ENCODE data around the gene CPXM2.

The CPXM2 gene

DNA sequence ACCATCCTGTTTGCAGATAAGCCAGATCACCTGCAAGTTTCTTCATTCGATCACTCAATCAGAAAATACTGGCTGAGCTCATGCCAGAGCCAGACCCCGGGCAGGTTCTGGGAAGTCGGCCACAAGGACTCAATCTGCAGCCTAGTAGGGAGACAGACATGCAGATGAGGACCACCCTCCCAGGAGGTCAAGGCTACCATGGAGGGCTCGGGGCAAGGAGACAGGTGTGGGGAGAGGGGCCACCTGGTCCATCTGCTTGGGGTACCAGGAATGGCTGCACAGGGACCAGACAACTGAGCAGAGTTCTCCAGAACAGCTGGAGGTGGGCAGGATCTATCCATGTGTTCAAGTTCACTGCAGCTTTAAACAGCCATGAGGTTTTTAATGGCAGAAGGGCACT lies 16.8 kb upstream of the CPXM2 start:
- POLR2A ChIA-PET (ENCODE audit: low non-redundant PET): interaction anchor here (0.5 kb wide), 1 partner anchor 28 kb away, joined by 3 read pairs; no protein-coding TSS in a partner anchor
- CTCF ChIA-PET: interaction anchor here (0.7 kb wide), 1 partner anchor 30 kb away, joined by 4 read pairs; no protein-coding TSS in a partner anchor
- TF ChIP-seq, protein P1, sequence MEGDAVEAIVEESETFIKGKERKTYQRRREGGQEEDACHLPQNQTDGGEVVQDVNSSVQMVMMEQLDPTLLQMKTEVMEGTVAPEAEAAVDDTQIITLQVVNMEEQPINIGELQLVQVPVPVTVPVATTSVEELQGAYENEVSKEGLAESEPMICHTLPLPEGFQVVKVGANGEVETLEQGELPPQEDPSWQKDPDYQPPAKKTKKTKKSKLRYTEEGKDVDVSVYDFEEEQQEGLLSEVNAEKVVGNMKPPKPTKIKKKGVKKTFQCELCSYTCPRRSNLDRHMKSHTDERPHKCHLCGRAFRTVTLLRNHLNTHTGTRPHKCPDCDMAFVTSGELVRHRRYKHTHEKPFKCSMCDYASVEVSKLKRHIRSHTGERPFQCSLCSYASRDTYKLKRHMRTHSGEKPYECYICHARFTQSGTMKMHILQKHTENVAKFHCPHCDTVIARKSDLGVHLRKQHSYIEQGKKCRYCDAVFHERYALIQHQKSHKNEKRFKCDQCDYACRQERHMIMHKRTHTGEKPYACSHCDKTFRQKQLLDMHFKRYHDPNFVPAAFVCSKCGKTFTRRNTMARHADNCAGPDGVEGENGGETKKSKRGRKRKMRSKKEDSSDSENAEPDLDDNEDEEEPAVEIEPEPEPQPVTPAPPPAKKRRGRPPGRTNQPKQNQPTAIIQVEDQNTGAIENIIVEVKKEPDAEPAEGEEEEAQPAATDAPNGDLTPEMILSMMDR (conservative IDR thresholded peaks at IDR 0.05; ENCODE audit: low read depth): no peak
- no peak overlapping the region for H3K27ac ChIP-seq
- DNase-seq (ENCODE audit: low spot score): no peak

GRCh38 chr10:123906884-123907652 lies 15.5 kb upstream of the CPXM2 start:
- no peak for DNase-seq (ENCODE audit: low spot score)
- CTCF ChIA-PET: no interaction called here
- no peak overlapping the region for H3K27ac ChIP-seq
- POLR2A ChIA-PET (ENCODE audit: low non-redundant PET): no interaction called here
- TF ChIP-seq, protein P1 (conservative IDR thresholded peaks at IDR 0.05; ENCODE audit: low read depth): no peak

GRCh38 chr10:123906296-123906695 lies 14.7 kb upstream of the CPXM2 start:
- TF ChIP-seq, protein P1 (conservative IDR thresholded peaks at IDR 0.05; ENCODE audit: low read depth): no peak
- CTCF ChIA-PET: interaction anchor here (1.1 kb wide), 1 partner anchor 9 kb away, joined by 3 read pairs; no protein-coding TSS in a partner anchor
- POLR2A ChIA-PET (ENCODE audit: low non-redundant PET): no interaction called here
- no peak for DNase-seq (ENCODE audit: low spot score)
- H3K27ac ChIP-seq: no peak overlapping the region

- DNase-seq (ENCODE audit: low spot score): no peak
- ChIA-PET POLR2A (ENCODE audit: low non-redundant PET) (no interaction called here), CTCF (interaction anchor here (0.6 to 1.1 kb wide), 2 partner anchors 8 to 314 kb away, joined by 3 read pairs; no protein-coding TSS in a partner anchor)
- TF ChIP-seq, protein P1 (conservative IDR thresholded peaks at IDR 0.05; ENCODE audit: low read depth): no peak
- no peak overlapping the region for H3K27ac ChIP-seq
Measured at GRCh38 chr10:123904834-123905409, 13.3 kb upstream of the CPXM2 start.

DNA sequence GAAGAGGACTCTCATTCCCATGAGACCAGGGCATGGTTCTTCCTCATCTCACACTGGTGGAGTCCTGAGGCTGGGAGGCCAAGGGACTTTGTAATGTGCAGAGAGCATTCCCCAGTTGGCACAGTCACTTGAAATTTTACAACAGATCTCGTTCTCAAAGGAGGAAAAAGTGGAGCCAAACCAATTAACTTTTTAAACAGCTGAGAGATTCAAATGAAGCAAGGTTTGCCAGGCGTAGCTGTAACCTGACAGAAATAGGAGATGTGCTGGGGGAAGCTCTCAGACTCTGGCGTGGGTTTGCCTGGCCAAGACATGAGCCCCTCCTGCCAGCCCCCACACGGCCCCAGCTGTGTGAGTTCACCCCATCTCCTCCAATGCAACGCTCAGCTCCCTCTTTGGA lies 12.0 kb upstream of the CPXM2 start:
- TF ChIP-seq, protein P1 (conservative IDR thresholded peaks at IDR 0.05; ENCODE audit: low read depth): no peak
- no peak overlapping the region for H3K27ac ChIP-seq
- no peak for DNase-seq (ENCODE audit: low spot score)
- POLR2A ChIA-PET (ENCODE audit: low non-redundant PET): no interaction called here
- CTCF ChIA-PET: no interaction called here

DNA sequence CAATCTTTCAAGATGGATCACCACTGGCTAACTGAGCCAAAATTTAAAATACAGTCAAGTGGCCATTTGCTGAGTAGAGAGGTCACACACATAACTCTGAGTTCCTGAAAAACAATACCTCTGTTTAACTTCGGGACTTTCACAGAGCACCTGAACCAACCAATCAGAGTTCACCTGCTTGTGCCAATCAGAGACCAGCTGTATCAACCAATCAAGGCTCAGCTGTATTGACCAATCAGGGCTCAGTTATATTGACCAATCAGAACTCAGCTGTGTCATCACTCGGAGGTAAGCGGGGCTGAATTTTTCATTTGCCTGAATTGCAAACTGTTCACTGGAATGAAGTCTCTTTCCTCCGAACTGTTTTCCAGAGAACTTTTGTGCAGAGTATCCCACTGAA lies 10.0 kb upstream of the CPXM2 start:
- DNase-seq (ENCODE audit: low spot score): peak; percentile 12
- TF ChIP-seq, protein P1 (conservative IDR thresholded peaks at IDR 0.05; ENCODE audit: low read depth): no peak
- H3K27ac ChIP-seq: no peak overlapping the region
- POLR2A ChIA-PET (ENCODE audit: low non-redundant PET): no interaction called here
- CTCF ChIA-PET: interaction anchor here (0.6 to 0.7 kb wide), 2 partner anchors 36 to 377 kb away, joined by 3 to 5 read pairs; no protein-coding TSS in a partner anchor

All from RWPE1 (cell line).